Skin epidermis (tissue), 12 donors: ENCODE data around the gene AANAT.
A peak's percentile ranks its signal among the peaks of the same experiment; 100 is the strongest.

ENCODE experiments used
- H3K27ac ChIP-seq, 21 experiments: fragments of 200-600 bp; sonication (generic) in 11 of 21; one replicate each; pipeline ENCODE4 v1.5.0; 2020; ENCODE audit warnings: mild to moderate bottlenecking in 3 of 21, inconsistent platforms in 2 of 21, moderate library complexity in 2 of 21
- H3K4me3 ChIP-seq, 7 experiments: fragments of 200-600 bp; sonication (generic) in 2 of 7; one replicate each; pipeline ENCODE4 v1.5.0; 2020; ENCODE audit warnings: inconsistent platforms in 2 of 7, mild to moderate bottlenecking in 2 of 7, moderate library complexity in 1 of 7

AANAT gene

DNA sequence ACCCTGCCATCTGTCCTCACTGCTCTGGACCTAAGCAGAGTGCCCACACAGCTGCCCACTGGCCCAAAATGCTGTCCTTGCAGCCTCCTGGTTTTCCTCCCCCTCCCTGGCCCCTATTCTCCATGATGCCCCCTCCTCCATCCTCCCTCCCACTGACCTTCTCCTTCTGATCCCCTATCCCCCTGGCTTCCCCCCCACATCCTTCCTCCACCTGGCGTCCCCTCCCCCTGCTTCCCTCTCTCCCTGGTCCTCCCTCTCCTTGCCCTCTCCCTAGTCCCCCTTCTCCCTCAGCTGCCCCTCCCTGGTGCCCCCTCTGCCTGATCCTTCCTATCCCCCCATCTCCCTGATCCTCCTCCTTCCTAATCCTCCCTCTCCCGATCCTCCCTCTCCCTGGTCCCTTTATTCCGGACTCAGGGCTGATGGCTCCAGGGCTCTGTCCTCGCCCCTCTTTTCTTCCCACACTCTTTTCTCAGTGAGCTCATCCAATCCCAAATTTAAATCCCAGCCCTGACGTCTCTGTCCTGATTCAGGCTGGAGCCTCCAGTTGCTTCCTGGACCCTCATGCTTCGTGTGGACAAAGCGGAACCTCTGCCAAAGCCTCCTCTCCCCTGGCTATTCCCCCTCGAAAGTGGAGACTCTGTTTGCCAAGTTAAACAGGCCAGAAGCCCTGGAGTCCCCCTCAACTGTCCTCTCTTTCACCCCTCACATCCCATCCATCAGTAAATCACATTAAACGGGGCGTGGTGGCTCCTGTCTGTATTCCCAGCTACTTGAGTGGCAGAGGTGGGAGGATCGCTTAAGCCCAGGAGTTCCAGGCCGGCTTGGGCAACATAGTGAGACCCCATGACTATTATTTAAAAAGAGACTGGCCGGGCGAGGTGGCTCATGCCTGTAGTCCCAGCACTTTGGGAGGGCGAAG is 51.9 kb downstream of the AANAT start:
- Histone ChIP-seq H3K27ac (peak overlapping the region in 1 of 21 experiments; percentile 45), H3K4me3 (no peak overlapping the region)
